NT2/D1 (cell line): Measurements from ENCODE around the gene MPRIP.

ENCODE experiments used
- YY1 ChIP-seq: IDR thresholded peaks from 2 replicates; pipeline ENCODE4 v1.6.1; 2011; ENCODE audit not compliant: insufficient read length, insufficient read depth
- ZNF274 ChIP-seq: IDR thresholded peaks from 2 replicates; pipeline ENCODE4 v1.6.1; 2011; ENCODE audit warnings: mild to moderate bottlenecking, low read depth, low read length

- no peak for TF ChIP-seq ZNF274
- no peak for TF ChIP-seq YY1
These were observed 65.7 kb downstream of the MPRIP start for GRCh38 chr17:17107891-17108431.
